ENCODE results near the gene PTPRM.

DNA sequence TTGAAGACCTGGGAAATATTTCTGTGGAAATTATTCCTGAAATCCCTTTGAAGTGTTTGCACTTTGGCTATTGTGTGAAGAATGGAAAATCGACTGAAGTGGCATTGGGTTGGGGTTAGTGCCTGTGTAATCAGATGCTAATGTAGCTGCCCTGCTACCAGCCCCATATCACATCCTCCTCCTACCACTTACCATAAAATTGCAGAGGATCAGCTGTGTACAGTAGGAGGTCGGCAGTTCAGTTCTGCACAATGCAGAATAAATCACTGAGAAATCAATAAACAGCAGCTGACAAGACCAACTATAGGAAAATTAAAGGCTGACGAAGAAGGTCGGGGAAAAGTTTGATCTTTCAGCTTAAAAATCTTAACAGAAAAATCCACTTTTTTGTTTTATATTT lies 440.9 kb downstream of the PTPRM start:
- TF ChIP-seq, protein P1, sequence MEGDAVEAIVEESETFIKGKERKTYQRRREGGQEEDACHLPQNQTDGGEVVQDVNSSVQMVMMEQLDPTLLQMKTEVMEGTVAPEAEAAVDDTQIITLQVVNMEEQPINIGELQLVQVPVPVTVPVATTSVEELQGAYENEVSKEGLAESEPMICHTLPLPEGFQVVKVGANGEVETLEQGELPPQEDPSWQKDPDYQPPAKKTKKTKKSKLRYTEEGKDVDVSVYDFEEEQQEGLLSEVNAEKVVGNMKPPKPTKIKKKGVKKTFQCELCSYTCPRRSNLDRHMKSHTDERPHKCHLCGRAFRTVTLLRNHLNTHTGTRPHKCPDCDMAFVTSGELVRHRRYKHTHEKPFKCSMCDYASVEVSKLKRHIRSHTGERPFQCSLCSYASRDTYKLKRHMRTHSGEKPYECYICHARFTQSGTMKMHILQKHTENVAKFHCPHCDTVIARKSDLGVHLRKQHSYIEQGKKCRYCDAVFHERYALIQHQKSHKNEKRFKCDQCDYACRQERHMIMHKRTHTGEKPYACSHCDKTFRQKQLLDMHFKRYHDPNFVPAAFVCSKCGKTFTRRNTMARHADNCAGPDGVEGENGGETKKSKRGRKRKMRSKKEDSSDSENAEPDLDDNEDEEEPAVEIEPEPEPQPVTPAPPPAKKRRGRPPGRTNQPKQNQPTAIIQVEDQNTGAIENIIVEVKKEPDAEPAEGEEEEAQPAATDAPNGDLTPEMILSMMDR (IDR thresholded peaks at IDR 0.05; ENCODE audit: low read length): no peak
- no peak for TF ChIP-seq EZH2 (optimal IDR thresholded peaks at IDR 0.05; ENCODE audit: low read depth, low read length)
